ENCODE measurements around the gene ARRDC1.

The ARRDC1 gene

DNA sequence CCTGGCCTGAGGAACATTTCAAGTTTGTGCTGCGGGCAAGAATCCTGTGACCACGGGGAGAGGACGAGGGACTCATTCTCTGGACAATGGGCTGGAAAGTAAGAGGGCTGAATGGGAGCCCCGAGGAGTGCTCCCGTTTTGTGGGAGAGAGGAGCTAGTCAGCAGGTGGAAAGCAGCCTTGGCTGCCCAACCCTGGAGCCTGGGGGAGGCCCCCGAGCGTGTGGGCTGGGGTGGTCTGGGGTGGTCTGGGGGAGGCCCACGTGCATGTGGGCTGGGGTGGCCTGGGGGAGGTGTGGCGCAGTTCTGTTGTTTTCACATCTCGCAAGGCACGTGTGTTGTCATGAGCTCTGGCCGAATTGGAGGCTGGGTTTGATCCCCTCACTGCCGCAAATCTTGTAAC is 40.9 kb downstream of the ARRDC1 start:
- TF ChIP-seq, protein P1, sequence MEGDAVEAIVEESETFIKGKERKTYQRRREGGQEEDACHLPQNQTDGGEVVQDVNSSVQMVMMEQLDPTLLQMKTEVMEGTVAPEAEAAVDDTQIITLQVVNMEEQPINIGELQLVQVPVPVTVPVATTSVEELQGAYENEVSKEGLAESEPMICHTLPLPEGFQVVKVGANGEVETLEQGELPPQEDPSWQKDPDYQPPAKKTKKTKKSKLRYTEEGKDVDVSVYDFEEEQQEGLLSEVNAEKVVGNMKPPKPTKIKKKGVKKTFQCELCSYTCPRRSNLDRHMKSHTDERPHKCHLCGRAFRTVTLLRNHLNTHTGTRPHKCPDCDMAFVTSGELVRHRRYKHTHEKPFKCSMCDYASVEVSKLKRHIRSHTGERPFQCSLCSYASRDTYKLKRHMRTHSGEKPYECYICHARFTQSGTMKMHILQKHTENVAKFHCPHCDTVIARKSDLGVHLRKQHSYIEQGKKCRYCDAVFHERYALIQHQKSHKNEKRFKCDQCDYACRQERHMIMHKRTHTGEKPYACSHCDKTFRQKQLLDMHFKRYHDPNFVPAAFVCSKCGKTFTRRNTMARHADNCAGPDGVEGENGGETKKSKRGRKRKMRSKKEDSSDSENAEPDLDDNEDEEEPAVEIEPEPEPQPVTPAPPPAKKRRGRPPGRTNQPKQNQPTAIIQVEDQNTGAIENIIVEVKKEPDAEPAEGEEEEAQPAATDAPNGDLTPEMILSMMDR (conservative IDR thresholded peaks at IDR 0.05): no peak
- no peak overlapping the region for H3K27ac ChIP-seq

GRCh38 chr9:137647096-137647714 is 41.7 kb downstream of the ARRDC1 start:
- TF ChIP-seq, protein P1 (conservative IDR thresholded peaks at IDR 0.05): no peak

GRCh38 chr9:137648396-137648795 is 42.9 kb downstream of the ARRDC1 start:
- H3K27ac ChIP-seq: no peak overlapping the region
- TF ChIP-seq, protein P1 (conservative IDR thresholded peaks at IDR 0.05): no peak

More at GRCh38 chr9:137647096-137647714, 41.7 kb downstream of the ARRDC1 start:
- H3K27ac ChIP-seq: no peak overlapping the region

DNA sequence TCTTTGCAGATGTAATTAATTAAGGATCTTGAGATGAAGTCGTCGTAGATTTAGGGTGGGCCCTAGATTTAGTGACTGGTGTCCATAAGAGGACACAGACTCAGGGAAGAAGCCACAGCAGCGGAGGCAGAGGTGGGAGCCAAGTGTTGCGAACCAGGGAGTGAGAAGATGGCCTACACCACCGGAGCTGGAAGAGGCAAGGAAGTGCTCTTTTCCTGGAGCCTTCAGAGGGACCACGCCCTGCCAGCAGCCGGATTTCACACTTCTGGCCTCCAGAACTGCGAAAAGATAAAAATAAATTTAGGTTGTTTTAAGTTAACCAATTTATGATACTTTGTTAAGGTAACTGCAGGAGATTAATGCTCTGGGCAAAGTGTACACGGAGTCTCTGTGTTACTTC is 44.1 kb downstream of the ARRDC1 start:
- TF ChIP-seq, protein P1 (conservative IDR thresholded peaks at IDR 0.05): no peak
- H3K27ac ChIP-seq: no peak overlapping the region

- H3K27ac ChIP-seq: no peak overlapping the region
- TF ChIP-seq, protein P1 (conservative IDR thresholded peaks at IDR 0.05): no peak
These were observed 44.8 kb downstream of the ARRDC1 start for GRCh38 chr9:137650259-137650658.

- TF ChIP-seq, protein P1 (conservative IDR thresholded peaks at IDR 0.05): no peak
- H3K27ac ChIP-seq: no peak overlapping the region
These were observed 45.3 kb downstream of the ARRDC1 start for GRCh38 chr9:137650779-137651178.

DNA sequence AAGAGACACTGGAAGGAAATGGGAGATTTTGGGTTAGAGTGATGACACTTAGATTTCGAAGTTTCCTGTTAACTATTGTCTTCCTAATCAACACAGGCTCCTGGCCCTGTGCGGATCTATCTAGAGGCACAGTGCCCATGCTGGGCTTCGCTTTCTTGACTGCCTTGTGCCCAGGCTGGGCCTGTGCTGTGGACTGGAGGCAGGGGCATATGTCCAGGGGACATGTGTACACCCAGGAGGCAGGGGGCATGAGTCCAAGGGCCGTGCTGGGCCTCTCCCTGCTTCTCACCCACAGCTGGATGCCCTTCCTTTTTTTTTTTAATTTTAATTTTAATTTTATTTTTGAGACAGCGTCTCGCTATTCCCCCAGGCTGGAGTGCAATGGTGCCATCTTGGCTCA is 50.9 kb downstream of the ARRDC1 start:
- TF ChIP-seq, protein P1 (conservative IDR thresholded peaks at IDR 0.05): no peak
- H3K27ac ChIP-seq: no peak overlapping the region

Measured in VCaP (cell line).